Hepatocyte (in vitro differentiated cells): ENCODE data around the gene ABCG2. TPM values are rescaled to one million over a fixed set of nuclear protein-coding genes. Genes with fewer than 3 reads are reported as not detected.

Experiments used
- DNase-seq: peaks from one replicate; pipeline ENCODE4 v3.0.0-alpha.2; 2016; ENCODE audit warnings: low spot score
- H2AFZ ChIP-seq: fragments of 200-600 bp; sonication (generic); 2 replicates; pipeline ENCODE4 v1.6.0; 2016; ENCODE audit warnings: antibody characterized with exemption, mild to moderate bottlenecking
- H3K27ac ChIP-seq: fragments of 200-600 bp; sonication (generic); 2 replicates; pipeline ENCODE4 v1.5.1; 2016; ENCODE audit warnings: mild to moderate bottlenecking
- H3K27me3 ChIP-seq: fragments of 200-600 bp; sonication (generic); 2 replicates; pipeline ENCODE4 v1.6.1; 2016
- H3K36me3 ChIP-seq: fragments of 200-600 bp; sonication (generic); replicated peaks from 2 replicates; pipeline ENCODE4 v1.5.1; 2016; ENCODE audit warnings: low read depth; ENCODE audit not compliant: insufficient read depth
- H3K4me1 ChIP-seq: fragments of 200-600 bp; sonication (generic); 2 replicates; pipeline ENCODE4 v1.5.1; 2016; ENCODE audit warnings: mild to moderate bottlenecking, moderate library complexity; ENCODE audit not compliant: insufficient read depth
- H3K4me2 ChIP-seq: fragments of 200-600 bp; sonication (generic); 2 replicates; pipeline ENCODE4 v1.6.0; 2016
- H3K4me3 ChIP-seq: fragments of 200-600 bp; sonication (generic); 2 replicates; pipeline ENCODE4 v1.5.1; 2016; ENCODE audit warnings: mild to moderate bottlenecking
- H3K79me2 ChIP-seq: fragments of 200-600 bp; sonication (generic); 2 replicates; pipeline ENCODE4 v1.6.0; 2017; ENCODE audit warnings: mild to moderate bottlenecking
- H3K9me2 ChIP-seq: fragments of 200-600 bp; sonication (generic); replicated peaks from 2 replicates; pipeline ENCODE4 v1.6.0; 2017; ENCODE audit warnings: mild to moderate bottlenecking; ENCODE audit not compliant: insufficient read depth
- H3K9me3 ChIP-seq: fragments of 200-600 bp; sonication (generic); 2 replicates; pipeline ENCODE4 v1.5.1; 2016; ENCODE audit warnings: low read depth, mild to moderate bottlenecking
- H4K20me1 ChIP-seq: fragments of 200-600 bp; sonication (generic); 2 replicates; pipeline ENCODE4 v1.6.0; 2016; ENCODE audit warnings: mild to moderate bottlenecking; ENCODE audit not compliant: insufficient read depth, poor library complexity, severe bottlenecking
- EZH2 ChIP-seq: fragments of 200-600 bp; sonication (generic); IDR thresholded peaks from 2 replicates; pipeline ENCODE4 v1.6.1; 2016; ENCODE audit warnings: antibody characterized with exemption, mild to moderate bottlenecking, borderline replicate concordance
- EZH2phosphoT487 ChIP-seq: fragments of 200-600 bp; sonication (generic); IDR thresholded peaks from one replicate; pipeline ENCODE4 v1.6.1; 2018; ENCODE audit warnings: antibody characterized with exemption, mild to moderate bottlenecking, low read depth, moderate library complexity; ENCODE audit not compliant: unreplicated experiment, severe bottlenecking
- WGBS: methylation state at CpG from one replicate; pipeline ENCODE4 v1.1.6; 2016; ENCODE audit warnings: low lambda C conversion rate; ENCODE audit errors: missing lambda C conversion rate; 5-methylcytosine and 5-hydroxymethylcytosine counted together
- polyA plus RNA-seq: library from polyadenylated mRNA; unstranded; fragments of >200 nt; fragmentation: Nextera tagmentation; extraction: Ambion mirVana; gene quantifications from 2 replicates; pipeline ENCODE4 v1.2.1, GENCODE V29; 2016
- total RNA-seq: library from RNA; depleted of rRNA; stranded (reverse); fragments of >200 nt; gene quantifications from 2 replicates; pipeline ENCODE4 v1.2.3, GENCODE V29; 2014
- TF ChIP-seq, protein P1 (sequence below): fragments of 200-600 bp; sonication (generic); IDR thresholded peaks from 2 replicates; pipeline ENCODE4 v1.5.1; 2016; ENCODE audit warnings: antibody characterized with exemption, mild to moderate bottlenecking; ENCODE audit not compliant: poor library complexity

The ABCG2 gene
- total and polyA plus RNA-seq, 2 experiments from 2014 or later: 3.7 to 11.6 TPM

DNA sequence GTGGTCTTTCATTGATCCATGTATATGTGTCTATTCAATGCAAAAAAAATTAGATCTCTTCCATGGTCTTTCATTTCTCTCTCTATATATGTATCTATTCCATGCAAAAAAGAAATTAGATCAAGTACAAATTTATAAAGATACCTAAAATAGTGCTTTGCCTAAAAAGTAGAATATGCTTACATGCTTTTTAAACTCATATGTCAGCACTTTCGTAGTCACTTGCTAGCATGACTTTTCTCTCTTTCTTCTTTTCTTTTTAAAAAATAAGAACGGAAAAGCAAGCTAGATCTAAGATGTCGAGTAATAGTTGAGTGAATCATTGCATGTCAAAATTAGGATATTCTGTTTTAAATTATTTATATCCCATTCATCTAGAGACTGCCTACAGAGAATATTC is 100.1 kb downstream of the ABCG2 start:
- H3K27me3 ChIP-seq: no peaks in the 10 kb centered on the region
- TF ChIP-seq, protein P1, sequence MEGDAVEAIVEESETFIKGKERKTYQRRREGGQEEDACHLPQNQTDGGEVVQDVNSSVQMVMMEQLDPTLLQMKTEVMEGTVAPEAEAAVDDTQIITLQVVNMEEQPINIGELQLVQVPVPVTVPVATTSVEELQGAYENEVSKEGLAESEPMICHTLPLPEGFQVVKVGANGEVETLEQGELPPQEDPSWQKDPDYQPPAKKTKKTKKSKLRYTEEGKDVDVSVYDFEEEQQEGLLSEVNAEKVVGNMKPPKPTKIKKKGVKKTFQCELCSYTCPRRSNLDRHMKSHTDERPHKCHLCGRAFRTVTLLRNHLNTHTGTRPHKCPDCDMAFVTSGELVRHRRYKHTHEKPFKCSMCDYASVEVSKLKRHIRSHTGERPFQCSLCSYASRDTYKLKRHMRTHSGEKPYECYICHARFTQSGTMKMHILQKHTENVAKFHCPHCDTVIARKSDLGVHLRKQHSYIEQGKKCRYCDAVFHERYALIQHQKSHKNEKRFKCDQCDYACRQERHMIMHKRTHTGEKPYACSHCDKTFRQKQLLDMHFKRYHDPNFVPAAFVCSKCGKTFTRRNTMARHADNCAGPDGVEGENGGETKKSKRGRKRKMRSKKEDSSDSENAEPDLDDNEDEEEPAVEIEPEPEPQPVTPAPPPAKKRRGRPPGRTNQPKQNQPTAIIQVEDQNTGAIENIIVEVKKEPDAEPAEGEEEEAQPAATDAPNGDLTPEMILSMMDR: no peak
- TF ChIP-seq EZH2phosphoT487: no peak
- no peak for TF ChIP-seq EZH2
- H3K9me3 ChIP-seq: no peaks in the 10 kb centered on the region
- H3K27ac ChIP-seq: no peak overlapping the region
- WGBS: 98% methylated on average over 3 of the region's 3 CpGs
- H2AFZ ChIP-seq: no peak overlapping the region
- H3K4me2 ChIP-seq: no peak overlapping the region
- H4K20me1 ChIP-seq: no peaks in the 10 kb centered on the region
- H3K79me2 ChIP-seq: no peaks in the 10 kb centered on the region
- H3K4me3 ChIP-seq: no peak overlapping the region
- H3K4me1 ChIP-seq: no peaks in the 10 kb centered on the region
- DNase-seq: no peak
- no peaks in the 10 kb centered on the region for H3K9me2 ChIP-seq
- no peaks in the 10 kb centered on the region for H3K36me3 ChIP-seq

DNA sequence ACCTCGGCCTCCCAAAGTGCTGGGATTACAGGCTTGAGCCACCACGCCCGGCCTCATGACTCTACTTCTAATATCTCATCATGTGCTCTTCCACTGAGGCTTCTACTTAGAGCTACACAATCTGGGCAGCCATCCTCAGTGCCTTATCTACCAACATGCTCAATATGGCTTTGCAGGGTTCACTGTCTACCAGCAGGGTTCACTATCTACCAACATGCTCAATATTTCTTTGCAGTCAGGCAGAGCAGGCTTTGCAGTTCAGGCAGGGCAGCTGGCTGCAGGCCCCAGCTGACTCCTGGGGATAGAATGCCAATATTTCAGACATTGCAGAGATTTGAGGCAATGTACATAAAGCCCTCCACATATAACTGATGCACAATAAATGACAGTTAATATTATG is 103.5 kb downstream of the ABCG2 start:
- Histone ChIP-seq H3K9me2 (no peaks in the 10 kb centered on the region), H3K79me2 (no peaks in the 10 kb centered on the region), H3K4me3 (no peak overlapping the region), H3K36me3 (no peaks in the 10 kb centered on the region), H2AFZ (no peak overlapping the region), H3K9me3 (no peaks in the 10 kb centered on the region), H4K20me1 (no peaks in the 10 kb centered on the region), H3K4me1 (no peaks in the 10 kb centered on the region), H3K27ac (no peak overlapping the region), H3K4me2 (no peak overlapping the region), H3K27me3 (no peaks in the 10 kb centered on the region)
- 96% methylated on average over 3 of the region's 3 CpGs for WGBS
- peak; percentile 69 for DNase-seq
- TF ChIP-seq EZH2phosphoT487: no peak
- TF ChIP-seq, protein P1: peak; percentile 66

DNA sequence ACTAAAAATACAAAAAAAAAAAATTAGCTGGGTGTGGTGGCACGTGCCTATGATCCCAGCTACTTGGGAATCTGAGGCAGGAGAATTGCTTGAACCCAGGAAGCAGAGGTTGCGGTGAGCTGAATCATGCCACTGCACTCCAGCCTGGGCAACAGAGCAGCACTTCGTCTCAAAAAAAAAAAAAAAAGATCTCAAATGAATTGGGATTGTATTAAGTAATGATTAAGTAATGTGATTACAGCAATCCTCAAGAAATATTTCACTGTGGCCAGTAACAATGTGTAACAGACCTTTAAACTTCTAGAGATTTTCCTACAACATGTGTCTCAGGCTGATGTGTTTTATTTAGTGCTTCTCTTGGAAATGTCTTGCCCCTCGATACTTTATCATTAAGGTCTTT is 104.2 kb downstream of the ABCG2 start:
- H3K27me3 ChIP-seq: no peaks in the 10 kb centered on the region
- no peaks in the 10 kb centered on the region for H3K9me2 ChIP-seq
- H3K79me2 ChIP-seq: no peaks in the 10 kb centered on the region
- H3K4me2 ChIP-seq: no peak overlapping the region
- DNase-seq: no peak
- H3K36me3 ChIP-seq: no peaks in the 10 kb centered on the region
- no peaks in the 10 kb centered on the region for H4K20me1 ChIP-seq
- WGBS: 87% methylated on average over 4 of the region's 4 CpGs
- no peaks in the 10 kb centered on the region for H3K4me1 ChIP-seq
- no peak for TF ChIP-seq EZH2
- TF ChIP-seq EZH2phosphoT487: no peak
- TF ChIP-seq, protein P1: no peak
- no peaks in the 10 kb centered on the region for H3K9me3 ChIP-seq
- H3K4me3 ChIP-seq: no peak overlapping the region
- no peak overlapping the region for H2AFZ ChIP-seq
- no peak overlapping the region for H3K27ac ChIP-seq

DNA sequence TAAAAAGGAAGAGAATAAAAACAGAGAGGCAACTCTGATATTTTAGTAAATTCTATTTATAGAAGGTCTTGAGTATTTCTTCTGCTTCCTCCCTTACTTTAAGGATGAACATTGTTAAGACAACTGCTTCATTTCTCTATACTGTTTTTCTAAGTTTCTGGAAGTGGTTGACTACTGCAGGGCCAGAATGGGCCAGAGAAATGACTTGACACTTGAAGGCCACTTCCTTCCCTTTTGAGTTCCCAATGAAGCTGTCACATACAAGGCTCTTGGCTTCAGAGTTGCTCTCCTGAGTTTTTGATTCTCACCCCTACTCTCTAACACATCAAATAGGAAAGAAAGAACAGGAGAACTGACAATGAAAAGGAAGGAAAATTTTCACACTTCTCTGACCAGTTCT is 113.4 kb downstream of the ABCG2 start:
- H3K4me2 ChIP-seq: no peak overlapping the region
- peaks cover 4% of the 10 kb centered on the region for H3K36me3 ChIP-seq
- no peak overlapping the region for H3K27ac ChIP-seq
- TF ChIP-seq, protein P1: no peak
- no peak for TF ChIP-seq EZH2phosphoT487
- TF ChIP-seq EZH2: no peak
- no peaks in the 10 kb centered on the region for H3K9me2 ChIP-seq
- no peaks in the 10 kb centered on the region for H4K20me1 ChIP-seq
- no peak for DNase-seq
- H3K4me3 ChIP-seq: no peak overlapping the region
- H3K4me1 ChIP-seq: peaks cover 9% of the 10 kb centered on the region
- H3K27me3 ChIP-seq: no peaks in the 10 kb centered on the region
- no peaks in the 10 kb centered on the region for H3K9me3 ChIP-seq
- H2AFZ ChIP-seq: no peak overlapping the region
- no peaks in the 10 kb centered on the region for H3K79me2 ChIP-seq
